A549 (cell line): ENCODE data around the gene MYOZ3.

ENCODE experiments used
- HOXA7 ChIP-seq: fragments of 250-450 bp; sonication (Bioruptor Pico); IDR thresholded peaks from 2 replicates; pipeline ENCODE4 v1.5.0; 2020; ENCODE audit warnings: mild to moderate bottlenecking, moderate library complexity
- JUNB ChIP-seq: fragments of >200 bp; sonication (Bioruptor Twin); formaldehyde crosslinking; IDR thresholded peaks from 2 replicates; pipeline ENCODE4 v1.6.1; 2016
- TF ChIP-seq, protein P1 (sequence below): fragments of >200 bp; sonication (Bioruptor Twin); formaldehyde crosslinking; IDR thresholded peaks from 3 replicates; pipeline ENCODE4 v1.5.1; 2016
- TF ChIP-seq, protein P2 (sequence below): IDR thresholded peaks from 2 replicates; pipeline ENCODE4 v1.6.1; 2012

DNA sequence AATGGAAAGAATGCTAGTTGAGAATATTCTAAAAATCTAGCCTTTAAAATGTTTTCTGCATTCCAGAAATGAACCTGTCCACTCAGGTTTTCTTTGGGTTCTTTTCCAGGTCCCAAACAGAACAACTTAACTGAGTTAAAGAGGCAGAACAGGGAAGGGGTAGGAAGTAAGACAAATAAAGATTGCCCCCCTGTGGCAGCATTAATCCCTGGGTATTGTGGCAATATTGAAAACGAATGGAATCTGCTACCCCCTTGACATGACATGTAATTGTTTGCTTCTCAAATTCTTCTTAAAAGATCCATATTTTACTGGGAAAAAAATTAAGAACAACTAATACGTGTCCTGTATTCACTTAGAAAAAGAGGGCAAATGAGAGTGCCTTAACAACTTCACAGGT, 49.1 kb downstream of the MYOZ3 start:
- TF ChIP-seq, protein P1, sequence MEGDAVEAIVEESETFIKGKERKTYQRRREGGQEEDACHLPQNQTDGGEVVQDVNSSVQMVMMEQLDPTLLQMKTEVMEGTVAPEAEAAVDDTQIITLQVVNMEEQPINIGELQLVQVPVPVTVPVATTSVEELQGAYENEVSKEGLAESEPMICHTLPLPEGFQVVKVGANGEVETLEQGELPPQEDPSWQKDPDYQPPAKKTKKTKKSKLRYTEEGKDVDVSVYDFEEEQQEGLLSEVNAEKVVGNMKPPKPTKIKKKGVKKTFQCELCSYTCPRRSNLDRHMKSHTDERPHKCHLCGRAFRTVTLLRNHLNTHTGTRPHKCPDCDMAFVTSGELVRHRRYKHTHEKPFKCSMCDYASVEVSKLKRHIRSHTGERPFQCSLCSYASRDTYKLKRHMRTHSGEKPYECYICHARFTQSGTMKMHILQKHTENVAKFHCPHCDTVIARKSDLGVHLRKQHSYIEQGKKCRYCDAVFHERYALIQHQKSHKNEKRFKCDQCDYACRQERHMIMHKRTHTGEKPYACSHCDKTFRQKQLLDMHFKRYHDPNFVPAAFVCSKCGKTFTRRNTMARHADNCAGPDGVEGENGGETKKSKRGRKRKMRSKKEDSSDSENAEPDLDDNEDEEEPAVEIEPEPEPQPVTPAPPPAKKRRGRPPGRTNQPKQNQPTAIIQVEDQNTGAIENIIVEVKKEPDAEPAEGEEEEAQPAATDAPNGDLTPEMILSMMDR, result peak; percentile 45
- TF ChIP-seq HOXA7 (no peak), JUNB (no peak)
- TF ChIP-seq, protein P2, sequence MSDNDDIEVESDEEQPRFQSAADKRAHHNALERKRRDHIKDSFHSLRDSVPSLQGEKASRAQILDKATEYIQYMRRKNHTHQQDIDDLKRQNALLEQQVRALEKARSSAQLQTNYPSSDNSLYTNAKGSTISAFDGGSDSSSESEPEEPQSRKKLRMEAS, result no peak
